Ovary (tissue), 9 donors: Measurements from ENCODE around the gene IL1B. TPM values are rescaled to one million over a fixed set of nuclear protein-coding genes. Genes with fewer than 3 reads are reported as not detected.

Experiments used
- DNase-seq, 5 donors: peaks; one replicate each; pipeline ENCODE4 v3.0.0-alpha.2; 2019 to 2020
- H3K27ac ChIP-seq, 2 donors: fragments of 200-600 bp; one replicate each; pipeline versions ENCODE4 v1.5.1 to v1.8.0; 2019 to 2022
- H3K27me3 ChIP-seq: fragments of 200-600 bp; one replicate; pipeline ENCODE4 v1.8.0; 2022
- H3K36me3 ChIP-seq: fragments of 200-600 bp; sonication (generic); one replicate; pipeline ENCODE4 v1.5.1; 2019
- H3K4me1 ChIP-seq: one replicate; pipeline ENCODE4 v1.8.1; 2013; ENCODE audit warnings: mild to moderate bottlenecking, moderate library complexity; ENCODE audit not compliant: insufficient read depth
- H3K4me3 ChIP-seq: fragments of 200-600 bp; sonication (generic); one replicate; pipeline ENCODE4 v1.5.1; 2017
- H3K9me3 ChIP-seq, 2 donors: fragments of 200-600 bp in 1 of 2; sonication (generic) in 1 of 2; one replicate each; pipeline versions ENCODE4 v1.5.1 to v1.8.1; 2013 to 2019; ENCODE audit warnings: mild to moderate bottlenecking in 1 of 2, moderate library complexity in 1 of 2
- CTCF ChIP-seq, 3 donors: fragments of 450-650 bp in 2 of 3; fragments of 200-600 bp in 1 of 3; IDR thresholded peaks; one replicate each; pipeline versions ENCODE4 v1.5.1 to v1.8.0; 2016 to 2022; ENCODE audit warnings: antibody characterized with exemption in 3 of 3, mild to moderate bottlenecking in 1 of 3
- EP300 ChIP-seq: sonication (generic); formaldehyde crosslinking; IDR thresholded peaks from one replicate; pipeline ENCODE4 v1.6.1; 2017; ENCODE audit warnings: antibody characterized with exemption
- POLR2A ChIP-seq: fragments of 450-650 bp; IDR thresholded peaks from one replicate; pipeline ENCODE4 v1.6.1; 2017; ENCODE audit warnings: antibody characterized with exemption, mild to moderate bottlenecking, moderate library complexity
- WGBS, 3 donors: extraction: QIAGEN DNeasy Blood & Tissue Kit in 1 of 3; methylation state at CpG; one replicate each; pipeline versions ENCODE4 v1.1.5 to v1.1.7; 2013 to 2017; 5-methylcytosine and 5-hydroxymethylcytosine counted together
- intact Hi-C, 4 donors: fragments of 100-400 bp; cut with DNase I; formaldehyde crosslinking; loops; one replicate each; pipeline versions ENCODE4 v1.11.0 to v1.15.1; 2022 to 2023
- polyA plus RNA-seq, 2 donors: library from polyadenylated mRNA; stranded (reverse); fragments of 200-250 nt in 1 of 2; fragments of 350-450 nt in 1 of 2; fragmentation: Illumina TruSeq in 1 of 2; extraction: RNeasy Lipid Tissue Mini Kit (QIAGEN cat#74804) in 1 of 2; gene quantifications; one replicate each; pipeline ENCODE4 v1.2.3, GENCODE V29; 2013 to 2014
- total RNA-seq, 7 donors: library from RNA; depleted of rRNA in 2 of 7; stranded (reverse); fragments of >200 nt in 2 of 7; fragmentation: NEBNext Ultra II Directional in 3 of 7; extraction: Animal tissue kit (Norgen Biotek cat#: 25700) in 3 of 7; gene quantifications; one replicate each; pipeline versions ENCODE4 v1.1.0 to v1.2.4, GENCODE V29; 2016 to 2023
- donor health status: DM: no; HTN: no; CAD: no; lungs with moderate emphysema.
- donor health status: DM: no; HTN: no; CAD: no.
- donor health status: Bipolar disorder and iron deficiency.
- donor health status: DM: yes; HTN: yes; CAD: no.
- donor health status: DM: no; HTN: no; CAD: no.
- donor health status: DM: yes; HTN: yes; CAD: no.

IL1B gene
- total and polyA plus RNA-seq, 9 donors, result 0.39 to 5.2 (median 2.3) TPM; not detected in 1

GRCh38 chr2:112795774-112796173, 40.8 kb downstream of the IL1B start:
- Histone ChIP-seq H3K27me3 (no peaks in the 10 kb centered on the region), H3K4me1 (no peaks in the 10 kb centered on the region), H3K4me3 (no peak overlapping the region), H3K27ac (no peak overlapping the region), H3K9me3 (no peaks in the 10 kb centered on the region), H3K36me3 (no peaks in the 10 kb centered on the region)
- no peak for DNase-seq
- 66 to 89% (median 72%) methylated on average over 1 of the region's 1 CpG for WGBS, 3 donors
- TF ChIP-seq EP300, result no peak
- intact Hi-C loops, result no loop called here

GRCh38 chr2:112794841-112795240, 41.7 kb downstream of the IL1B start:
- no peak for DNase-seq
- TF ChIP-seq POLR2A, result no peak
- no peak for TF ChIP-seq EP300
- TF ChIP-seq CTCF (IDR thresholded peaks at IDR 0.05), result no peak
- Histone ChIP-seq H3K27me3 (no peaks in the 10 kb centered on the region), H3K27ac (no peak overlapping the region), H3K4me1 (no peaks in the 10 kb centered on the region), H3K36me3 (no peaks in the 10 kb centered on the region), H3K4me3 (no peak overlapping the region), H3K9me3 (no peaks in the 10 kb centered on the region)
- intact Hi-C loops, result no loop called here
- 28 to 38% (median 33%) methylated on average over 3 of the region's 3 CpGs for WGBS, 3 donors

GRCh38 chr2:112794131-112794733, 42.3 kb downstream of the IL1B start:
- no peak for DNase-seq
- H3K27me3 ChIP-seq, result no peaks in the 10 kb centered on the region
- H3K4me3 ChIP-seq, result no peak overlapping the region
- intact Hi-C loops, result no loop called here
- TF ChIP-seq POLR2A (no peak), CTCF (IDR thresholded peaks at IDR 0.05) (no peak), EP300 (no peak)
- no peaks in the 10 kb centered on the region for H3K36me3 ChIP-seq
- 53 to 63% (median 56%) methylated on average over 5 of the region's 5 CpGs for WGBS, 3 donors
- H3K4me1 ChIP-seq, result no peaks in the 10 kb centered on the region
- H3K9me3 ChIP-seq, result no peaks in the 10 kb centered on the region
- no peak overlapping the region for H3K27ac ChIP-seq

GRCh38 chr2:112793449-112793978, 43.1 kb downstream of the IL1B start:
- Histone ChIP-seq H3K36me3 (no peaks in the 10 kb centered on the region), H3K9me3 (no peaks in the 10 kb centered on the region), H3K4me3 (no peak overlapping the region), H3K27me3 (no peaks in the 10 kb centered on the region), H3K4me1 (no peaks in the 10 kb centered on the region), H3K27ac (no peak overlapping the region)
- 31 to 50% (median 41%) methylated on average over 3 of the region's 3 CpGs for WGBS, 3 donors
- no peak for DNase-seq
- intact Hi-C loops, result no loop called here
- TF ChIP-seq CTCF (IDR thresholded peaks at IDR 0.05), result no peak
- TF ChIP-seq POLR2A, result no peak
- TF ChIP-seq EP300, result no peak

GRCh38 chr2:112792419-112792818, 44.2 kb downstream of the IL1B start:
- Histone ChIP-seq H3K27me3 (no peaks in the 10 kb centered on the region), H3K4me3 (no peak overlapping the region), H3K27ac (no peak overlapping the region), H3K9me3 (no peaks in the 10 kb centered on the region), H3K4me1 (no peaks in the 10 kb centered on the region), H3K36me3 (no peaks in the 10 kb centered on the region)
- WGBS, 3 donors, result 54 to 70% (median 63%) methylated on average over 5 of the region's 5 CpGs
- no peak for DNase-seq
- TF ChIP-seq EP300 (no peak), CTCF (IDR thresholded peaks at IDR 0.05) (no peak), POLR2A (no peak)
- intact Hi-C loops, result no loop called here
